HEK293T (cell line): ENCODE data around the gene NDNF.

ENCODE experiments used
- ELF4 ChIP-seq: fragments of 450-650 bp; IDR thresholded peaks from 2 replicates; pipeline ENCODE4 v1.6.1; 2017; ENCODE audit warnings: antibody characterized with exemption
- FOXK2 ChIP-seq: fragments of 450-650 bp; IDR thresholded peaks from 2 replicates; pipeline ENCODE4 v1.6.1; 2016; ENCODE audit warnings: mild to moderate bottlenecking
- FOXM1 ChIP-seq: fragments of 450-650 bp; IDR thresholded peaks from 2 replicates; pipeline ENCODE4 v1.6.1; 2017; ENCODE audit warnings: mild to moderate bottlenecking, borderline replicate concordance
- NFRKB ChIP-seq: fragments of 450-650 bp; IDR thresholded peaks from 2 replicates; pipeline ENCODE4 v1.6.1; 2016; ENCODE audit warnings: mild to moderate bottlenecking, moderate library complexity
- SUZ12 ChIP-seq: fragments of 450-650 bp; IDR thresholded peaks from 2 replicates; pipeline ENCODE4 v1.6.1; 2016; ENCODE audit warnings: mild to moderate bottlenecking
- ZNF384 ChIP-seq: fragments of 450-650 bp; IDR thresholded peaks from 2 replicates; pipeline ENCODE4 v1.6.1; 2016
- TF ChIP-seq, protein P1 (sequence below): fragments of 450-650 bp; IDR thresholded peaks from 2 replicates; pipeline ENCODE4 v1.6.1; 2016

- TF ChIP-seq FOXK2 (no peak), SUZ12 (no peak), NFRKB (no peak), ELF4 (no peak), FOXM1 (no peak), ZNF384 (no peak)
- TF ChIP-seq, protein P1, sequence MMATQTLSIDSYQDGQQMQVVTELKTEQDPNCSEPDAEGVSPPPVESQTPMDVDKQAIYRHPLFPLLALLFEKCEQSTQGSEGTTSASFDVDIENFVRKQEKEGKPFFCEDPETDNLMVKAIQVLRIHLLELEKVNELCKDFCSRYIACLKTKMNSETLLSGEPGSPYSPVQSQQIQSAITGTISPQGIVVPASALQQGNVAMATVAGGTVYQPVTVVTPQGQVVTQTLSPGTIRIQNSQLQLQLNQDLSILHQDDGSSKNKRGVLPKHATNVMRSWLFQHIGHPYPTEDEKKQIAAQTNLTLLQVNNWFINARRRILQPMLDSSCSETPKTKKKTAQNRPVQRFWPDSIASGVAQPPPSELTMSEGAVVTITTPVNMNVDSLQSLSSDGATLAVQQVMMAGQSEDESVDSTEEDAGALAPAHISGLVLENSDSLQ, result no peak
These were observed 46.3 kb downstream of the NDNF start for GRCh38 chr4:121026034-121026433.
